Kidney (tissue), 14 donors: ENCODE measurements around the gene ARHGAP28. TPM values are rescaled to one million over a fixed set of nuclear protein-coding genes. Genes with fewer than 3 reads are reported as not detected.

ENCODE experiments used
- DNase-seq, 5 donors: peaks; one replicate each; pipeline ENCODE4 v3.0.0-alpha.2; 2013 to 2020
- FAIRE-seq: peaks from 2 replicates; lab custom pipeline; 2012; peaks lifted over from hg19 to GRCh38; lab: Jason Lieb, UNC
- H3K27ac ChIP-seq, 2 donors: one replicate each; pipeline ENCODE4 v1.7.0; 2013; ENCODE audit warnings: low read depth in 2 of 2, low read length in 2 of 2, inconsistent platforms in 1 of 2
- H3K27me3 ChIP-seq: one replicate; pipeline ENCODE4 v1.7.1; 2013; ENCODE audit warnings: low read length, inconsistent platforms; ENCODE audit not compliant: control insufficient read depth, insufficient read depth
- H3K36me3 ChIP-seq, 3 donors: one replicate each; pipeline versions ENCODE4 v1.7.0 to v1.7.1; 2013; ENCODE audit warnings: low read length in 3 of 3, control low read depth in 1 of 3, inconsistent platforms in 1 of 3; ENCODE audit not compliant: insufficient read depth in 3 of 3, control insufficient read depth in 2 of 3
- H3K4me1 ChIP-seq, 3 donors: one replicate each; pipeline versions ENCODE4 v1.7.0 to v1.7.1; 2013; ENCODE audit warnings: low read length in 3 of 3, inconsistent platforms in 1 of 3, low read depth in 1 of 3; ENCODE audit not compliant: control insufficient read depth in 2 of 3, insufficient read depth in 2 of 3
- H3K4me3 ChIP-seq, 3 donors: one replicate each; pipeline versions ENCODE4 v1.7.0 to v1.8.1; 2013; ENCODE audit warnings: low read length in 3 of 3, control low read depth in 1 of 3, inconsistent platforms in 1 of 3
- H3K9ac ChIP-seq, 3 donors: one replicate each; pipeline versions ENCODE4 v1.7.0 to v1.7.1; 2013; ENCODE audit warnings: low read length in 3 of 3, control low read depth in 1 of 3, inconsistent platforms in 1 of 3
- H3K9me3 ChIP-seq, 3 donors: one replicate each; pipeline versions ENCODE4 v1.7.0 to v1.7.1; 2013; ENCODE audit warnings: low read length in 3 of 3, control low read depth in 1 of 3, inconsistent platforms in 1 of 3; ENCODE audit not compliant: control insufficient read depth in 2 of 3, insufficient read depth in 1 of 3
- CTCF ChIP-seq: IDR thresholded peaks from 3 replicates; pipeline ENCODE4 v1.5.1; 2012; ENCODE audit warnings: mild to moderate bottlenecking, moderate library complexity, borderline replicate concordance; ENCODE audit not compliant: insufficient read depth; ENCODE audit errors: extremely low read depth
- intact Hi-C: fragments of 100-400 bp; cut with DNase I; formaldehyde crosslinking; loops from one replicate; pipeline ENCODE4 v1.11.1; 2022
- polyA plus RNA-seq: library from polyadenylated mRNA; stranded (reverse); fragments of 350-450 nt; fragmentation: Illumina TruSeq; extraction: RNeasy Lipid Tissue Mini Kit (QIAGEN cat#74804); gene quantifications from one replicate; pipeline ENCODE4 v1.2.3, GENCODE V29; 2014; ENCODE audit warnings: low read depth, low replicate concordance; ENCODE audit not compliant: insufficient read depth
- total RNA-seq: library from RNA; stranded (reverse); fragmentation: NEBNext Ultra II Directional; extraction: Animal tissue kit (Norgen Biotek cat#: 25700); gene quantifications from one replicate; pipeline ENCODE4 v1.2.1, GENCODE V29; 2021
- donor health status: control.
- donor health status: control.
- donor health status: control.
- donor health status: control.
- donor health status: control.
- donor health status: DM: yes; HTN: yes; CAD: no.
- donor health status: Normal renal cell carcinoma (clear cell type).

The ARHGAP28 gene
- total and polyA plus RNA-seq, 2 donors from 2014 or later = 4.6 TPM

DNA sequence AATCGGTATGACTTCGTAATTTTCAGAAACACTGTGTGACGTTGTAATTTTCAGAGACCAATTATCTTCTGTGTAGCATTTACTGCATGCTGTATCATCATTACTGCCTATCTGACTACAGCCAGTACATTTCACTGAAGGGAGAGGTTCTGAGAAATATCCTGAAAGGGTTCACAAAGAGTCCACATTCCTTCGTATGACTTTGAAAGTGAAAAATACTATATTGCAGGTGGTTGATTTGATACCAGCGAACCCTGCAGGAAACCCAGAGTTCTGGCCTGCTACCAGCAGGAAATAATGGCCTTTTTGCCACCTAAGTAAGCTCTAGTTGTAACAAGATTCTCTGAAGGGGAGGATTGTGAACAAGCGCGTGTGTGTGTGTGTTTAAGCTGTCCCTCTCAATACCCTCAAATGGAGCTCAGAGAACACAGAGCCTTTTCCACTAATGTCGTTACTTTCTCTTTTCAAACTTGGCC lies 155.5 kb downstream of the ARHGAP28 start:
- Histone ChIP-seq H3K4me3 (no peak overlapping the region), H3K9me3 (no peaks in the 10 kb centered on the region), H3K27ac (no peak overlapping the region), H3K27me3 (no peaks in the 10 kb centered on the region), H3K9ac (no peak overlapping the region), H3K36me3 (peaks cover 0 to 2% (median 0%) of the 10 kb centered on the region in 3 donors), H3K4me1 (no peaks in the 10 kb centered on the region)
- intact Hi-C loops = loop anchor here (10.0 kb wide), 1 partner anchor 340 kb away; no protein-coding TSS in a partner anchor
- no peak for TF ChIP-seq CTCF
- FAIRE-seq = no peak
- peak in 3 of 5 donors; percentile 17 to 59 (median 34) for DNase-seq

DNA sequence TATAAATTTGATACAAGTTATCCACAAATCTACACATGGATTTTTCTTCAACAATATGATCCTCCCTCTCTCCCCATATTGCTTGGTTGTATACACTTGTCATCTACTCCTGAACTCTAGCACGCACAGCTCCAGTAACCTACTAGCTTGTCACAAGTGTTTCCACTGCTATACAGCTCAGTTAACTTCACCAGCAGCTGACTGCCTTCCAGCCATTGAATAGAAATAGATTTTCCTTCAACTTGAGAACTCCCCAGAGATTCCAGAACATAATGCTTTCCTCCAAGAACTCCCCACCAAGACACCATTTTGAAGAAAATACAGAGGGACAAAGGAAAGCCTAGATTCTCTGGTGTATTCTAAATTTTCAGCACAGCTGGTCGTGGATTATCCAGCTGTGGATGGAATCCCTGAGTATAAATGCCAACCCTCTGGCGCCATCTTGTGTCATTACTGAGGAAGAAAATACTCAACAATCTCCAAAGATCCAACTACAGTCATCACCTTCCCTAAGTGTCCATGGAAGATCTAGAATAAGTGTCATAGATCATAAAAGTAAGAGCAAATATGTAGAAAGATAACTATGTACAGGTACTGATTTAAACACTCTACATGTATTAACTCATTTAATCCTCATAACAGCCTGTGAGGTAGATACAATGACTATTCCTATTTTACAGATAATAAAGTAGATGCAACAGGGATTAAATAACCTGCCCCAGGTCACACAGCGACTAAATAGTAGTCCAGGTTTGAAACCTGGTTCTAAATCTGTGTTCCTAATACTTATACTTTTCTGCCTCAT lies 156.7 kb downstream of the ARHGAP28 start:
- Histone ChIP-seq H3K9ac (no peak overlapping the region), H3K27ac (no peak overlapping the region), H3K9me3 (no peaks in the 10 kb centered on the region), H3K27me3 (no peaks in the 10 kb centered on the region), H3K4me3 (no peak overlapping the region), H3K36me3 (peaks cover 0 to 6% (median 0%) of the 10 kb centered on the region in 3 donors), H3K4me1 (no peaks in the 10 kb centered on the region)
- TF ChIP-seq CTCF = peak; percentile 77
- DNase-seq (peak in 3 of 5 donors; percentile 53 to 89 (median 84)), FAIRE-seq (peak; percentile 79)
- intact Hi-C loops = loop anchor here (10.0 kb wide), 1 partner anchor 341 kb away; no protein-coding TSS in a partner anchor

- Histone ChIP-seq H3K9me3 (no peaks in the 10 kb centered on the region), H3K27me3 (no peaks in the 10 kb centered on the region), H3K36me3 (peaks cover 0 to 6% (median 0%) of the 10 kb centered on the region in 3 donors), H3K4me1 (no peaks in the 10 kb centered on the region), H3K4me3 (no peak overlapping the region), H3K27ac (no peak overlapping the region), H3K9ac (no peak overlapping the region)
- DNase-seq (no peak), FAIRE-seq (no peak)
- TF ChIP-seq CTCF = no peak
- intact Hi-C loops = loop anchor here (10.0 kb wide), 1 partner anchor 342 kb away; no protein-coding TSS in a partner anchor
Measured at GRCh38 chr18:6886797-6887330, 157.3 kb downstream of the ARHGAP28 start.
